ENCODE data around the gene SCNN1A.
A peak's percentile ranks its signal among the peaks of the same experiment; 100 is the strongest.

Gene SCNN1A

GRCh38 chr12:6330192-6330591 is 45.2 kb downstream of the SCNN1A start:
- Histone ChIP-seq H4K20me1 (ENCODE audit: insufficient read depth, low read length) (no peaks in the 10 kb centered on the region), H2AFZ (ENCODE audit: low read length) (no peak overlapping the region), H3K36me3 (replicated peaks; ENCODE audit: insufficient read depth, low read length) (peaks cover 9% of the 10 kb centered on the region; the same call in 1 of the 2 replicates), H3K9me2 (replicated peaks; ENCODE audit: insufficient read depth, low read length) (no peaks in the 10 kb centered on the region), H3K79me2 (ENCODE audit: low read length) (peaks cover 34% of the 10 kb centered on the region), H3K27ac (ENCODE audit: low read length) (peak overlapping the region; percentile 4; the same call in 1 of the 2 replicates), H3K9me3 (replicated peaks; ENCODE audit: insufficient read depth, low read length) (no peaks in the 10 kb centered on the region), H3K4me2 (ENCODE audit: low read depth, low read length) (no peak overlapping the region), H3K4me3 (ENCODE audit: low read length) (no peak overlapping the region), H3K4me1 (ENCODE audit: low read length) (peaks cover 21% of the 10 kb centered on the region), H3F3A (ENCODE audit: insufficient read depth, low read length) (peaks cover under 1% of the 10 kb centered on the region; the same call in 1 of the 2 replicates), H3K27me3 (replicated peaks; ENCODE audit: insufficient read depth, low read length) (no peaks in the 10 kb centered on the region), H3K9ac (ENCODE audit: low read length) (no peak overlapping the region)
- no peak for DNase-seq
- TF ChIP-seq EZH2 (optimal IDR thresholded peaks at IDR 0.05; ENCODE audit: low read depth, low read length) (no peak), CTCF (IDR thresholded peaks at IDR 0.05; ENCODE audit: low read length) (no peak), EZH2phosphoT487 (IDR thresholded peaks at IDR 0.05; ENCODE audit: low read length) (no peak)

GRCh38 chr12:6329703-6330064 is 45.7 kb downstream of the SCNN1A start:
- Histone ChIP-seq H3K4me1 (ENCODE audit: low read length) (peaks cover 16% of the 10 kb centered on the region; the same call in 1 of the 2 replicates), H3K9me3 (replicated peaks; ENCODE audit: insufficient read depth, low read length) (no peaks in the 10 kb centered on the region), H3K36me3 (replicated peaks; ENCODE audit: insufficient read depth, low read length) (peaks cover 9% of the 10 kb centered on the region; the same call in 1 of the 2 replicates), H3K79me2 (ENCODE audit: low read length) (peaks cover 29% of the 10 kb centered on the region), H3K4me3 (ENCODE audit: low read length) (no peak overlapping the region), H3K27me3 (replicated peaks; ENCODE audit: insufficient read depth, low read length) (no peaks in the 10 kb centered on the region), H3K9ac (ENCODE audit: low read length) (no peak overlapping the region), H3F3A (ENCODE audit: insufficient read depth, low read length) (no peaks in the 10 kb centered on the region; the same call in 1 of the 2 replicates), H4K20me1 (ENCODE audit: insufficient read depth, low read length) (no peaks in the 10 kb centered on the region), H3K9me2 (replicated peaks; ENCODE audit: insufficient read depth, low read length) (no peaks in the 10 kb centered on the region), H3K4me2 (ENCODE audit: low read depth, low read length) (no peak overlapping the region), H2AFZ (ENCODE audit: low read length) (no peak overlapping the region), H3K27ac (ENCODE audit: low read length) (no peak overlapping the region)
- TF ChIP-seq EZH2 (optimal IDR thresholded peaks at IDR 0.05; ENCODE audit: low read depth, low read length) = no peak
- TF ChIP-seq CTCF (IDR thresholded peaks at IDR 0.05; ENCODE audit: low read length) = no peak
- no peak for TF ChIP-seq EZH2phosphoT487 (IDR thresholded peaks at IDR 0.05; ENCODE audit: low read length)
- no peak for DNase-seq

GRCh38 chr12:6328945-6329702 is 46.2 kb downstream of the SCNN1A start:
- no peak for DNase-seq
- Histone ChIP-seq H3F3A (ENCODE audit: insufficient read depth, low read length) (no peaks in the 10 kb centered on the region; the same call in 1 of the 2 replicates), H4K20me1 (ENCODE audit: insufficient read depth, low read length) (no peaks in the 10 kb centered on the region), H3K36me3 (replicated peaks; ENCODE audit: insufficient read depth, low read length) (peaks cover 9% of the 10 kb centered on the region; the same call in 1 of the 2 replicates), H3K27me3 (replicated peaks; ENCODE audit: insufficient read depth, low read length) (no peaks in the 10 kb centered on the region), H3K9ac (ENCODE audit: low read length) (no peak overlapping the region), H2AFZ (ENCODE audit: low read length) (no peak overlapping the region), H3K9me3 (replicated peaks; ENCODE audit: insufficient read depth, low read length) (no peaks in the 10 kb centered on the region), H3K4me3 (ENCODE audit: low read length) (no peak overlapping the region), H3K9me2 (replicated peaks; ENCODE audit: insufficient read depth, low read length) (no peaks in the 10 kb centered on the region), H3K27ac (ENCODE audit: low read length) (no peak overlapping the region), H3K4me1 (ENCODE audit: low read length) (peaks cover 21% of the 10 kb centered on the region; the same call in 1 of the 2 replicates), H3K79me2 (ENCODE audit: low read length) (peaks cover 23% of the 10 kb centered on the region), H3K4me2 (ENCODE audit: low read depth, low read length) (no peak overlapping the region)
- no peak for TF ChIP-seq CTCF (IDR thresholded peaks at IDR 0.05; ENCODE audit: low read length)

Data from MM.1S (cell line).